Stimulated activated memory B cell treated with anti-CD40 and anti-IgM and Interleukin-4, amounts not matched to agents 10 μg/mL and 1 μg/mL and 100 μg/mL, for 72 hours (primary cell): ENCODE results near the gene BRD3.

ENCODE experiments used
- ATAC-seq: fragments of 150-1000 bp; cut with Tn5 transposase; 2 replicates; pipeline ENCODE4 v1.10.0; 2021
- H3K27ac Mint-ChIP-seq: one replicate; pipeline ENCODE4 v1.8.0; 2022; ENCODE audit warnings: mild to moderate bottlenecking, mixed read lengths
- H3K27me3 Mint-ChIP-seq: one replicate; pipeline ENCODE4 v1.8.0; 2022; ENCODE audit warnings: mixed read lengths
- H3K36me3 Mint-ChIP-seq: one replicate; pipeline ENCODE4 v1.8.0; 2022; ENCODE audit warnings: mixed read lengths
- H3K4me1 Mint-ChIP-seq: one replicate; pipeline ENCODE4 v1.8.0; 2022; ENCODE audit warnings: mixed read lengths
- H3K4me3 Mint-ChIP-seq: one replicate; pipeline ENCODE4 v1.8.0; 2022; ENCODE audit warnings: mild to moderate bottlenecking, moderate library complexity, mixed read lengths
- H3K9me3 Mint-ChIP-seq: one replicate; pipeline ENCODE4 v1.8.0; 2022; ENCODE audit warnings: mixed read lengths

BRD3 gene

GRCh38 chr9:134052491-134052890 is 15.3 kb downstream of the BRD3 start:
- Mint-ChIP-seq H3K27me3 (no peaks in the 10 kb centered on the region), H3K4me1 (peaks cover 33% of the 10 kb centered on the region), H3K4me3 (no peak overlapping the region), H3K9me3 (no peaks in the 10 kb centered on the region), H3K36me3 (peaks cover 33% of the 10 kb centered on the region), H3K27ac (no peak overlapping the region)
- no peak for ATAC-seq

GRCh38 chr9:134051319-134051718 is 16.5 kb downstream of the BRD3 start:
- H3K4me3 Mint-ChIP-seq, result no peak overlapping the region
- H3K4me1 Mint-ChIP-seq, result peaks cover 22% of the 10 kb centered on the region
- ATAC-seq, result no peak
- H3K27ac Mint-ChIP-seq, result no peak overlapping the region
- H3K9me3 Mint-ChIP-seq, result no peaks in the 10 kb centered on the region
- H3K36me3 Mint-ChIP-seq, result peaks cover 33% of the 10 kb centered on the region
- no peaks in the 10 kb centered on the region for H3K27me3 Mint-ChIP-seq

GRCh38 chr9:134050726-134051125 is 17.1 kb downstream of the BRD3 start:
- H3K9me3 Mint-ChIP-seq, result no peaks in the 10 kb centered on the region
- no peak overlapping the region for H3K4me3 Mint-ChIP-seq
- H3K27ac Mint-ChIP-seq, result no peak overlapping the region
- no peak for ATAC-seq
- peaks cover 16% of the 10 kb centered on the region for H3K4me1 Mint-ChIP-seq
- peaks cover 33% of the 10 kb centered on the region for H3K36me3 Mint-ChIP-seq
- H3K27me3 Mint-ChIP-seq, result no peaks in the 10 kb centered on the region

GRCh38 chr9:134049772-134050588 is 17.8 kb downstream of the BRD3 start:
- H3K36me3 Mint-ChIP-seq, result peaks cover 33% of the 10 kb centered on the region
- H3K4me3 Mint-ChIP-seq, result no peak overlapping the region
- no peak overlapping the region for H3K27ac Mint-ChIP-seq
- no peaks in the 10 kb centered on the region for H3K27me3 Mint-ChIP-seq
- no peaks in the 10 kb centered on the region for H3K9me3 Mint-ChIP-seq
- ATAC-seq, result no peak
- peaks cover 8% of the 10 kb centered on the region for H3K4me1 Mint-ChIP-seq

- ATAC-seq, result no peak
- Mint-ChIP-seq H3K27me3 (no peaks in the 10 kb centered on the region), H3K36me3 (peaks cover 33% of the 10 kb centered on the region), H3K27ac (no peak overlapping the region), H3K4me3 (no peak overlapping the region), H3K9me3 (no peaks in the 10 kb centered on the region), H3K4me1 (peaks cover 4% of the 10 kb centered on the region)
Observed at GRCh38 chr9:134049236-134049635, 18.6 kb downstream of the BRD3 start.

GRCh38 chr9:134048582-134048968 is 19.3 kb downstream of the BRD3 start:
- Mint-ChIP-seq H3K27ac (no peak overlapping the region), H3K9me3 (no peaks in the 10 kb centered on the region), H3K36me3 (peaks cover 40% of the 10 kb centered on the region), H3K4me1 (peaks cover 4% of the 10 kb centered on the region), H3K27me3 (no peaks in the 10 kb centered on the region), H3K4me3 (no peak overlapping the region)
- no peak for ATAC-seq

- no peak overlapping the region for H3K27ac Mint-ChIP-seq
- no peak for ATAC-seq
- H3K27me3 Mint-ChIP-seq, result no peaks in the 10 kb centered on the region
- peaks cover 40% of the 10 kb centered on the region for H3K36me3 Mint-ChIP-seq
- peaks cover 4% of the 10 kb centered on the region for H3K4me1 Mint-ChIP-seq
- no peaks in the 10 kb centered on the region for H3K9me3 Mint-ChIP-seq
- H3K4me3 Mint-ChIP-seq, result no peak overlapping the region
Observed at GRCh38 chr9:134047868-134048581, 19.8 kb downstream of the BRD3 start.

GRCh38 chr9:134046894-134047681 is 20.7 kb downstream of the BRD3 start:
- no peak for ATAC-seq
- Mint-ChIP-seq H3K9me3 (no peaks in the 10 kb centered on the region), H3K36me3 (peaks cover 37% of the 10 kb centered on the region), H3K4me3 (no peak overlapping the region), H3K4me1 (peaks cover 4% of the 10 kb centered on the region), H3K27ac (no peak overlapping the region), H3K27me3 (no peaks in the 10 kb centered on the region)

GRCh38 chr9:134045841-134046544 is 21.8 kb downstream of the BRD3 start:
- Mint-ChIP-seq H3K27me3 (no peaks in the 10 kb centered on the region), H3K9me3 (no peaks in the 10 kb centered on the region), H3K27ac (no peak overlapping the region), H3K4me1 (peaks cover 4% of the 10 kb centered on the region), H3K4me3 (no peak overlapping the region), H3K36me3 (peaks cover 36% of the 10 kb centered on the region)
- ATAC-seq, result no peak

- H3K27me3 Mint-ChIP-seq, result no peaks in the 10 kb centered on the region
- H3K36me3 Mint-ChIP-seq, result peaks cover 44% of the 10 kb centered on the region
- H3K4me1 Mint-ChIP-seq, result peaks cover 4% of the 10 kb centered on the region
- H3K9me3 Mint-ChIP-seq, result peaks cover 2% of the 10 kb centered on the region
- no peak overlapping the region for H3K4me3 Mint-ChIP-seq
- no peak for ATAC-seq
- no peak overlapping the region for H3K27ac Mint-ChIP-seq
Observed at GRCh38 chr9:134044944-134045343, 22.9 kb downstream of the BRD3 start.

GRCh38 chr9:134043531-134043988 is 24.3 kb downstream of the BRD3 start:
- Mint-ChIP-seq H3K36me3 (peaks cover 48% of the 10 kb centered on the region), H3K9me3 (peaks cover 11% of the 10 kb centered on the region), H3K4me3 (no peak overlapping the region), H3K4me1 (no peaks in the 10 kb centered on the region), H3K27ac (no peak overlapping the region), H3K27me3 (no peaks in the 10 kb centered on the region)
- ATAC-seq, result no peak

- H3K27me3 Mint-ChIP-seq, result no peaks in the 10 kb centered on the region
- H3K9me3 Mint-ChIP-seq, result peaks cover 13% of the 10 kb centered on the region
- H3K4me1 Mint-ChIP-seq, result no peaks in the 10 kb centered on the region
- H3K27ac Mint-ChIP-seq, result no peak overlapping the region
- ATAC-seq, result no peak
- H3K4me3 Mint-ChIP-seq, result no peak overlapping the region
- peaks cover 57% of the 10 kb centered on the region for H3K36me3 Mint-ChIP-seq
Observed at GRCh38 chr9:134041649-134041962, 26.2 kb downstream of the BRD3 start.

GRCh38 chr9:134040781-134041648 is 26.8 kb downstream of the BRD3 start:
- peaks cover 13% of the 10 kb centered on the region for H3K9me3 Mint-ChIP-seq
- H3K27ac Mint-ChIP-seq, result no peak overlapping the region
- no peaks in the 10 kb centered on the region for H3K27me3 Mint-ChIP-seq
- no peak overlapping the region for H3K4me3 Mint-ChIP-seq
- H3K4me1 Mint-ChIP-seq, result no peaks in the 10 kb centered on the region
- no peak for ATAC-seq
- H3K36me3 Mint-ChIP-seq, result peaks cover 63% of the 10 kb centered on the region

GRCh38 chr9:134040176-134040565 is 27.7 kb downstream of the BRD3 start:
- Mint-ChIP-seq H3K9me3 (peaks cover 13% of the 10 kb centered on the region), H3K4me3 (no peak overlapping the region), H3K27ac (no peak overlapping the region), H3K4me1 (no peaks in the 10 kb centered on the region), H3K27me3 (no peaks in the 10 kb centered on the region), H3K36me3 (peaks cover 68% of the 10 kb centered on the region)
- ATAC-seq, result no peak
